Endothelial cell of umbilical vein (primary cell): ENCODE results near the gene SLC24A3.

Experiments used
- CTCF ChIP-seq, 2 donors: IDR thresholded peaks; 1 replicate in 1 of 2; 2 replicates in 1 of 2; pipeline ENCODE4 v1.5.1; 2011; ENCODE audit warnings: low read length in 2 of 2, mild to moderate bottlenecking in 2 of 2, moderate library complexity in 2 of 2, control low read depth in 1 of 2, inconsistent platforms in 1 of 2, low read depth in 1 of 2; ENCODE audit not compliant: insufficient read depth in 1 of 2; ENCODE audit errors: extremely low read depth in 1 of 2
- EZH2 ChIP-seq: IDR thresholded peaks from 2 replicates; pipeline ENCODE4 v1.6.1; 2012; ENCODE audit warnings: borderline replicate concordance, low read depth, mild to moderate bottlenecking, moderate library complexity, low read length, inconsistent platforms; ENCODE audit not compliant: severe bottlenecking
- MYC ChIP-seq: IDR thresholded peaks from one replicate; pipeline ENCODE4 v1.6.1; 2011; ENCODE audit warnings: mild to moderate bottlenecking, low read depth, low read length
- POLR2A ChIP-seq: IDR thresholded peaks from 2 replicates; pipeline ENCODE4 v1.6.1; 2012; ENCODE audit warnings: low read depth, mild to moderate bottlenecking, control low read depth, low read length

- no peak for TF ChIP-seq CTCF (IDR thresholded peaks at IDR 0.05; ENCODE audit: extremely low read depth in 1 of 2, insufficient read depth in 1 of 2, low read depth in 1 of 2, low read length in 2 of 2)
- no peak for TF ChIP-seq POLR2A
- no peak for TF ChIP-seq MYC
- no peak for TF ChIP-seq EZH2
Observed at GRCh38 chr20:19758501-19759331, 546.3 kb downstream of the SLC24A3 start.
